Lower lobe of right lung (tissue), 2 donors: ENCODE results near the gene HSPA12B. TPM values are rescaled to one million over a fixed set of nuclear protein-coding genes. Genes with fewer than 3 reads are reported as not detected.

Source experiments
- ATAC-seq, 2 donors: fragments of 200-7000 bp; cut with Tn5 transposase; one replicate each; pipeline ENCODE4 v1.9.1; 2020 to 2022; ENCODE audit warnings: mild to moderate bottlenecking in 2 of 2, moderate library complexity in 2 of 2
- DNase-seq: peaks from one replicate; pipeline ENCODE4 v3.0.0-alpha.2; 2020
- H3K27ac ChIP-seq: fragments of 200-600 bp; one replicate; pipeline ENCODE4 v1.8.0; 2022
- H3K27me3 ChIP-seq: fragments of 200-600 bp; one replicate; pipeline ENCODE4 v1.8.0; 2022; ENCODE audit warnings: low read depth
- H3K36me3 ChIP-seq: fragments of 200-600 bp; one replicate; pipeline ENCODE4 v1.8.0; 2022; ENCODE audit warnings: mild to moderate bottlenecking
- H3K4me1 ChIP-seq: fragments of 200-600 bp; one replicate; pipeline ENCODE4 v1.8.0; 2022
- H3K4me3 ChIP-seq: fragments of 200-600 bp; one replicate; pipeline ENCODE4 v1.8.0; 2022; ENCODE audit warnings: mild to moderate bottlenecking
- H3K9me3 ChIP-seq: fragments of 200-600 bp; one replicate; pipeline ENCODE4 v1.8.0; 2022
- CTCF ChIP-seq: fragments of 200-600 bp; IDR thresholded peaks from one replicate; pipeline ENCODE4 v1.8.0; 2022; ENCODE audit warnings: antibody characterized with exemption, mild to moderate bottlenecking
- intact Hi-C: fragments of 100-400 bp; cut with DNase I; formaldehyde crosslinking; loops from one replicate; pipeline ENCODE4 v1.11.0; 2022
- total RNA-seq: library from RNA; stranded (reverse); fragmentation: NEBNext Ultra II Directional; extraction: Animal tissue kit (Norgen Biotek cat#: 25700); gene quantifications from one replicate; pipeline ENCODE4 v1.2.1, GENCODE V29; 2021
- donor health status: DM: no; HTN: yes; CAD: no; lungs with severe emphysema.

Gene HSPA12B
- total RNA-seq, 1 donor from 2014 or later: 36.9 TPM

- DNase-seq (no peak), ATAC-seq (no peak)
- H3K9me3 ChIP-seq: no peaks in the 10 kb centered on the region
- no peak for TF ChIP-seq CTCF
- no peak overlapping the region for H3K4me3 ChIP-seq
- no peaks in the 10 kb centered on the region for H3K27me3 ChIP-seq
- no peak overlapping the region for H3K27ac ChIP-seq
- peaks cover 51% of the 10 kb centered on the region for H3K4me1 ChIP-seq
- peaks cover 20% of the 10 kb centered on the region for H3K36me3 ChIP-seq
- intact Hi-C loops: no loop called here
Measured at GRCh38 chr20:3741836-3742458, 9.5 kb downstream of the HSPA12B start.

GRCh38 chr20:3743251-3743650, 10.8 kb downstream of the HSPA12B start:
- no peak for TF ChIP-seq CTCF
- Histone ChIP-seq H3K36me3 (peaks cover 30% of the 10 kb centered on the region), H3K4me3 (no peak overlapping the region), H3K9me3 (no peaks in the 10 kb centered on the region), H3K27ac (no peak overlapping the region), H3K4me1 (peaks cover 38% of the 10 kb centered on the region), H3K27me3 (no peaks in the 10 kb centered on the region)
- intact Hi-C loops: no loop called here
- ATAC-seq: no peak
- no peak for DNase-seq

- DNase-seq (no peak), ATAC-seq (no peak)
- Histone ChIP-seq H3K4me1 (peaks cover 36% of the 10 kb centered on the region), H3K27me3 (no peaks in the 10 kb centered on the region), H3K9me3 (no peaks in the 10 kb centered on the region), H3K36me3 (peaks cover 33% of the 10 kb centered on the region), H3K27ac (peak overlapping the region; percentile 0), H3K4me3 (no peak overlapping the region)
- intact Hi-C loops: no loop called here
- no peak for TF ChIP-seq CTCF
Measured at GRCh38 chr20:3744037-3744436, 11.6 kb downstream of the HSPA12B start.

GRCh38 chr20:3744806-3745685, 12.6 kb downstream of the HSPA12B start:
- H3K9me3 ChIP-seq: no peaks in the 10 kb centered on the region
- peak; percentile 92 for DNase-seq
- peaks cover 1% of the 10 kb centered on the region for H3K27me3 ChIP-seq
- intact Hi-C loops: no loop called here
- peaks cover 26% of the 10 kb centered on the region for H3K4me1 ChIP-seq
- peaks cover 40% of the 10 kb centered on the region for H3K36me3 ChIP-seq
- no peak overlapping the region for H3K27ac ChIP-seq
- peak; percentile 86 to 89 for ATAC-seq
- peak overlapping the region; percentile 29 for H3K4me3 ChIP-seq
- no peak for TF ChIP-seq CTCF

- H3K4me3 ChIP-seq: peak overlapping the region; percentile 17
- H3K9me3 ChIP-seq: no peaks in the 10 kb centered on the region
- DNase-seq: no peak
- no peak overlapping the region for H3K27ac ChIP-seq
- no peak for TF ChIP-seq CTCF
- intact Hi-C loops: no loop called here
- H3K36me3 ChIP-seq: peaks cover 40% of the 10 kb centered on the region
- H3K4me1 ChIP-seq: peaks cover 19% of the 10 kb centered on the region
- ATAC-seq: no peak
- H3K27me3 ChIP-seq: peaks cover 5% of the 10 kb centered on the region
Measured at GRCh38 chr20:3745686-3746173, 13.2 kb downstream of the HSPA12B start.
